Choroid plexus epithelial cell (primary cell): ENCODE results near the gene FAM170B.

Experiments
- DNase-seq: peaks from one replicate; pipeline ENCODE4 v3.0.0-alpha.2; 2010; ENCODE audit warnings: low read depth
- H3K4me3 ChIP-seq: 2 replicates; pipeline ENCODE4 v1.5.1; 2011; ENCODE audit warnings: low read depth, mild to moderate bottlenecking, control low read depth, low read length, moderate library complexity
- CTCF ChIP-seq: conservative IDR thresholded peaks from 2 replicates; pipeline ENCODE4 v1.5.1; 2011; ENCODE audit warnings: low read depth, mild to moderate bottlenecking, control low read depth, inconsistent platforms, low read length, moderate library complexity

Gene FAM170B

GRCh38 chr10:49105076-49105475 lies 28.7 kb downstream of the FAM170B start:
- no peak for TF ChIP-seq CTCF
- H3K4me3 ChIP-seq = no peak overlapping the region
- DNase-seq = no peak

- no peak for TF ChIP-seq CTCF
- H3K4me3 ChIP-seq = no peak overlapping the region
- DNase-seq = no peak
Observed at GRCh38 chr10:49104323-49104722, 29.5 kb downstream of the FAM170B start.

- H3K4me3 ChIP-seq = no peak overlapping the region
- no peak for TF ChIP-seq CTCF
- DNase-seq = no peak
Observed at GRCh38 chr10:49103761-49104160, 30.1 kb downstream of the FAM170B start.

- DNase-seq = no peak
- no peak overlapping the region for H3K4me3 ChIP-seq
- no peak for TF ChIP-seq CTCF
Observed at GRCh38 chr10:49099046-49099445, 34.8 kb downstream of the FAM170B start.

- no peak for DNase-seq
- no peak for TF ChIP-seq CTCF
- no peak overlapping the region for H3K4me3 ChIP-seq
Observed at GRCh38 chr10:49096890-49097445, 36.9 kb downstream of the FAM170B start.

- TF ChIP-seq CTCF = no peak
- H3K4me3 ChIP-seq = no peak overlapping the region
- no peak for DNase-seq
Observed at GRCh38 chr10:49094646-49095045, 39.2 kb downstream of the FAM170B start.

- no peak for TF ChIP-seq CTCF
Observed at GRCh38 chr10:49093922-49094321, 39.9 kb downstream of the FAM170B start.

More at GRCh38 chr10:49093922-49094321, 39.9 kb downstream of the FAM170B start:
- H3K4me3 ChIP-seq = no peak overlapping the region
- DNase-seq = no peak
